H1 (cell line): Measurements from ENCODE around the gene CCL3. TPM values are rescaled to one million over a fixed set of nuclear protein-coding genes. Genes with fewer than 3 reads are reported as not detected.
"Not testable (repeated sequence)": the region's sequence is repeated elsewhere in the genome, so short reads cannot be mapped to it uniquely, and the experiment has no call there.

Experiments
- CTCF ChIA-PET: fragments of 300-600 bp; sonication (Branson Sonifier 250); formaldehyde crosslinking; loops from one replicate; lab custom pipeline; 2021; ENCODE audit not compliant: partially characterized antibody; lab: Charles Lee
- POLR2A ChIA-PET: fragments of 300-600 bp; sonication (Branson Sonifier 250); formaldehyde crosslinking; loops from one replicate; lab custom pipeline; 2021; ENCODE audit warnings: inconsistent platforms; ENCODE audit not compliant: partially characterized antibody; lab: Charles Lee
- DNase-seq, 2 experiments: peaks; one replicate each; pipeline versions ENCODE4 v3.0.0 to v3.0.0-alpha.2; 2010 to 2022; ENCODE audit warnings: low spot score in 2 of 2, low read depth in 1 of 2, mixed read lengths in 1 of 2
- FAIRE-seq: peaks from 2 replicates; lab custom pipeline; 2011; peaks lifted over from hg19 to GRCh38; lab: Jason Lieb, UNC
- H2AFZ ChIP-seq: 2 replicates; pipeline ENCODE4 v1.8.1; 2012; ENCODE audit warnings: low read length, inconsistent platforms
- H2AK5ac ChIP-seq: 2 replicates; pipeline ENCODE4 v1.6.1; 2013; ENCODE audit warnings: low read depth, low read length
- H2BK120ac ChIP-seq: replicated peaks from 2 replicates; pipeline ENCODE3; 2013; ENCODE audit warnings: low read depth, low read length, inconsistent platforms
- H2BK12ac ChIP-seq: 2 replicates; pipeline ENCODE4 v1.6.1; 2013; ENCODE audit warnings: low read depth, low read length
- H2BK15ac ChIP-seq: 2 replicates; pipeline ENCODE4 v1.6.1; 2013; ENCODE audit warnings: low read length
- H2BK20ac ChIP-seq: 2 replicates; pipeline ENCODE4 v1.6.1; 2013; ENCODE audit warnings: low read length
- H2BK5ac ChIP-seq: 2 replicates; pipeline ENCODE4 v1.6.1; 2013; ENCODE audit warnings: low read depth, low read length
- H3K14ac ChIP-seq: 2 replicates; pipeline ENCODE4 v1.6.1; 2013; ENCODE audit warnings: inconsistent platforms; ENCODE audit not compliant: insufficient read length
- H3K18ac ChIP-seq: 2 replicates; pipeline ENCODE4 v1.6.1; 2013; ENCODE audit warnings: low read length; ENCODE audit errors: extremely low read depth
- H3K23ac ChIP-seq: 2 replicates; pipeline ENCODE4 v1.6.1; 2013; ENCODE audit warnings: inconsistent platforms; ENCODE audit not compliant: insufficient read length
- H3K23me2 ChIP-seq: 2 replicates; pipeline ENCODE4 v1.6.1; 2013; ENCODE audit warnings: low read depth, low read length
- H3K27ac ChIP-seq: 2 replicates; pipeline ENCODE4 v1.6.1; 2011; ENCODE audit warnings: low read depth, low read length, inconsistent platforms
- H3K27me3 ChIP-seq, 4 experiments: replicated peaks in 1 of 4; 1 replicate in 1 of 4; 2 replicates in 3 of 4; pipeline versions ENCODE4 v1.6.1 to v1.8.1; 2011 to 2013; ENCODE audit warnings: low read length in 3 of 4, mild to moderate bottlenecking in 3 of 4, inconsistent platforms in 2 of 4, mixed read lengths in 2 of 4, moderate library complexity in 1 of 4; ENCODE audit not compliant: control insufficient read depth in 3 of 4, insufficient read depth in 3 of 4; ENCODE audit errors: extremely low read depth in 1 of 4
- H3K36me3 ChIP-seq, 4 experiments: 2 replicates each; pipeline versions ENCODE4 v1.6.1 to v1.8.1; 2011 to 2013; ENCODE audit warnings: mild to moderate bottlenecking in 4 of 4, low read length in 3 of 4, moderate library complexity in 2 of 4, control low read depth in 1 of 4, inconsistent platforms in 1 of 4; ENCODE audit not compliant: insufficient read depth in 4 of 4, control insufficient read depth in 2 of 4
- H3K4ac ChIP-seq: replicated peaks from 2 replicates; pipeline ENCODE3; 2013; ENCODE audit warnings: low read length, low read depth, mixed read lengths, inconsistent platforms; ENCODE audit not compliant: insufficient read length
- H3K4me1 ChIP-seq, 4 experiments: replicated peaks in 1 of 4; 1 replicate in 1 of 4; 2 replicates in 3 of 4; pipeline versions ENCODE4 v1.6.1 to v1.8.1; 2011 to 2013; ENCODE audit warnings: low read length in 3 of 4, inconsistent platforms in 2 of 4, mixed read lengths in 1 of 4; ENCODE audit not compliant: insufficient read depth in 4 of 4, control insufficient read depth in 3 of 4
- H3K4me2 ChIP-seq, 2 experiments: 2 replicates each; pipeline versions ENCODE4 v1.6.1 to v1.8.1; 2011 to 2013; ENCODE audit warnings: low read depth in 2 of 2, low read length in 2 of 2, control low read depth in 1 of 2, inconsistent platforms in 1 of 2, mild to moderate bottlenecking in 1 of 2; ENCODE audit not compliant: insufficient read depth in 1 of 2
- H3K4me3 ChIP-seq, 4 experiments: fragments of 200-600, 300-600 bp in 1 of 4; sonication (generic), shearing (Covaris generic), sonication (Bioruptor Twin) in 1 of 4; 2 replicates each; pipeline versions ENCODE4 v1.5.1 to v1.8.1; 2011 to 2016; ENCODE audit warnings: low read length in 4 of 4, low read depth in 3 of 4, control low read depth in 2 of 4, inconsistent platforms in 2 of 4, mild to moderate bottlenecking in 2 of 4, mixed read lengths in 1 of 4, moderate library complexity in 1 of 4; ENCODE audit not compliant: insufficient read depth in 2 of 4; ENCODE audit errors: extremely low read depth in 1 of 4
- H3K56ac ChIP-seq: replicated peaks from 2 replicates; pipeline ENCODE3; 2013; ENCODE audit warnings: low read depth, mild to moderate bottlenecking, mixed read lengths, low read length, inconsistent platforms; ENCODE audit not compliant: insufficient read length
- H3K79me1 ChIP-seq: 2 replicates; pipeline ENCODE4 v1.6.1; 2013; ENCODE audit warnings: low read depth, low read length, control low read depth
- H3K79me2 ChIP-seq, 2 experiments: 2 replicates each; pipeline versions ENCODE4 v1.6.1 to v1.8.1; 2012 to 2013; ENCODE audit warnings: low read length in 2 of 2, mild to moderate bottlenecking in 2 of 2, inconsistent platforms in 1 of 2; ENCODE audit not compliant: insufficient read depth in 2 of 2, control insufficient read depth in 1 of 2
- H3K9ac ChIP-seq, 4 experiments: replicated peaks in 1 of 4; 1 replicate in 1 of 4; 2 replicates in 3 of 4; pipeline versions ENCODE4 v1.6.1 to v1.8.1; 2011 to 2013; ENCODE audit warnings: low read depth in 3 of 4, low read length in 3 of 4, control low read depth in 2 of 4, mild to moderate bottlenecking in 2 of 4, moderate library complexity in 2 of 4, inconsistent platforms in 1 of 4; ENCODE audit errors: extremely low read depth in 1 of 4
- H3K9me3 ChIP-seq, 2 experiments: 2 replicates each; pipeline versions ENCODE4 v1.6.1 to v1.8.1; 2012 to 2013; ENCODE audit warnings: mild to moderate bottlenecking in 2 of 2, moderate library complexity in 2 of 2, control low read depth in 1 of 2, inconsistent platforms in 1 of 2, low read depth in 1 of 2, low read length in 1 of 2, mixed read lengths in 1 of 2; ENCODE audit not compliant: insufficient read depth in 2 of 2
- H4K20me1 ChIP-seq, 2 experiments: replicated peaks in 1 of 2; 2 replicates each; pipeline versions ENCODE3 to v1.8.1; 2011 to 2013; ENCODE audit warnings: inconsistent platforms in 2 of 2, low read length in 2 of 2, mild to moderate bottlenecking in 1 of 2; ENCODE audit not compliant: insufficient read depth in 2 of 2, control insufficient read depth in 1 of 2
- H4K5ac ChIP-seq: 2 replicates; pipeline ENCODE4 v1.6.1; 2013; ENCODE audit warnings: low read length, low read depth, mixed read lengths, inconsistent platforms; ENCODE audit not compliant: insufficient read length
- H4K8ac ChIP-seq: 2 replicates; pipeline ENCODE4 v1.8.0; 2013; ENCODE audit warnings: mild to moderate bottlenecking, moderate library complexity, low read length, inconsistent platforms; ENCODE audit not compliant: insufficient read depth; ENCODE audit errors: extremely low read depth
- H4K91ac ChIP-seq: replicated peaks from 2 replicates; pipeline ENCODE3; 2013; ENCODE audit warnings: low read length, mixed read lengths, inconsistent platforms; ENCODE audit not compliant: insufficient read length
- WGBS, 2 experiments: shearing (Covaris generic) in 1 of 2; methylation state at CpG; one replicate each; pipeline versions ENCODE4 v1.1.6 to v1.1.7; 2013 to 2015; ENCODE audit warnings: low lambda C conversion rate in 2 of 2, mixed read lengths in 2 of 2, inconsistent platforms in 1 of 2, low coverage in 1 of 2, missing lambda C conversion rate in 1 of 2; ENCODE audit not compliant: insufficient replicate concordance in 2 of 2, insufficient coverage in 1 of 2, insufficient read length in 1 of 2; ENCODE audit errors: extremely low coverage in 1 of 2, missing lambda C conversion rate in 1 of 2; 5-methylcytosine and 5-hydroxymethylcytosine counted together
- polyA plus RNA-seq, 7 experiments: library from polyadenylated mRNA; depleted of rRNA in 3 of 7; stranded (reverse) in 5 of 7; unstranded in 2 of 7; fragments of >200 nt in 5 of 7; fragments of 200-250 nt in 2 of 7; gene quantifications; 1 replicate in 5 of 7; 2 replicates in 1 of 7; 4 replicates in 1 of 7; pipeline versions ENCODE4 v1.2.1 to v1.2.3, GENCODE V29; 2011 to 2013; ENCODE audit warnings: missing spikeins in 2 of 7, mixed read lengths in 2 of 7
- total RNA-seq: library from RNA; stranded (reverse); fragmentation: NEBNext Ultra II Directional; extraction: Animal tissue kit (Norgen Biotek cat#: 25700); gene quantifications from 2 replicates; pipeline ENCODE4 v1.2.1, GENCODE V29; 2021

The CCL3 gene
- total and polyA plus RNA-seq, 2 of the 8 experiments (the other 6 are each of a cell fraction or from before 2014, with no cell fraction given), result not detected

- H2BK120ac ChIP-seq, H3K56ac ChIP-seq, H3K9me3 ChIP-seq, H4K20me1 ChIP-seq, H3K27me3 ChIP-seq, H4K91ac ChIP-seq, H2AK5ac ChIP-seq, H3K9ac ChIP-seq, H4K8ac ChIP-seq, DNase-seq, FAIRE-seq, H3K14ac ChIP-seq, H3K4ac ChIP-seq, H2BK5ac ChIP-seq, H3K23ac ChIP-seq, H3K23me2 ChIP-seq, H3K36me3 ChIP-seq, POLR2A ChIA-PET, H2BK12ac ChIP-seq, H3K27ac ChIP-seq, H3K79me2 ChIP-seq, H3K79me1 ChIP-seq, CTCF ChIA-PET, H3K4me3 ChIP-seq, H4K5ac ChIP-seq, H3K18ac ChIP-seq, H2BK20ac ChIP-seq, H2BK15ac ChIP-seq, H3K4me2 ChIP-seq, H3K4me1 ChIP-seq, H2AFZ ChIP-seq: not testable (repeated sequence)
- 95% methylated on average over 2 of the region's 2 CpGs; no CpG with 5 or more reads in 1 of the 2 experiments for WGBS, 2 experiments
Observed at GRCh38 chr17:36083691-36084090, 6.3 kb downstream of the CCL3 start.

GRCh38 chr17:36082482-36083120 lies 7.3 kb downstream of the CCL3 start:
- H4K5ac ChIP-seq, H3K9me3 ChIP-seq, H2BK120ac ChIP-seq, H3K18ac ChIP-seq, H2BK12ac ChIP-seq, H3K4ac ChIP-seq, H3K27me3 ChIP-seq, H3K9ac ChIP-seq, H4K8ac ChIP-seq, H3K23ac ChIP-seq, H2AK5ac ChIP-seq, H4K91ac ChIP-seq, H3K14ac ChIP-seq, H3K4me1 ChIP-seq, H2BK15ac ChIP-seq, H2BK20ac ChIP-seq, H3K36me3 ChIP-seq, H2BK5ac ChIP-seq, H3K27ac ChIP-seq, H3K79me1 ChIP-seq, POLR2A ChIA-PET, FAIRE-seq, H3K79me2 ChIP-seq, H2AFZ ChIP-seq, H3K4me3 ChIP-seq, H3K56ac ChIP-seq, H3K4me2 ChIP-seq, CTCF ChIA-PET, H4K20me1 ChIP-seq, H3K23me2 ChIP-seq, DNase-seq: not testable (repeated sequence)
- 92% methylated on average over 8 of the region's 8 CpGs; no CpG with 5 or more reads in 1 of the 2 experiments for WGBS, 2 experiments
